H1 (cell line): ENCODE results near the gene SNX30. TPM values are rescaled to one million over a fixed set of nuclear protein-coding genes. Genes with fewer than 3 reads are reported as not detected.

Source experiments
- CTCF ChIA-PET: fragments of 300-600 bp; sonication (Branson Sonifier 250); formaldehyde crosslinking; loops from one replicate; lab custom pipeline; 2021; ENCODE audit not compliant: partially characterized antibody; lab: Charles Lee
- POLR2A ChIA-PET: fragments of 300-600 bp; sonication (Branson Sonifier 250); formaldehyde crosslinking; loops from one replicate; lab custom pipeline; 2021; ENCODE audit warnings: inconsistent platforms; ENCODE audit not compliant: partially characterized antibody; lab: Charles Lee
- DNase-seq, 2 experiments: peaks; one replicate each; pipeline versions ENCODE4 v3.0.0 to v3.0.0-alpha.2; 2010 to 2022; ENCODE audit warnings: low spot score in 2 of 2, low read depth in 1 of 2, mixed read lengths in 1 of 2
- FAIRE-seq: peaks from 2 replicates; lab custom pipeline; 2011; peaks lifted over from hg19 to GRCh38; lab: Jason Lieb, UNC
- H2AFZ ChIP-seq: 2 replicates; pipeline ENCODE4 v1.8.1; 2012; ENCODE audit warnings: low read length, inconsistent platforms
- H2AK5ac ChIP-seq: 2 replicates; pipeline ENCODE4 v1.6.1; 2013; ENCODE audit warnings: low read depth, low read length
- H2BK120ac ChIP-seq: replicated peaks from 2 replicates; pipeline ENCODE3; 2013; ENCODE audit warnings: low read depth, low read length, inconsistent platforms
- H2BK12ac ChIP-seq: 2 replicates; pipeline ENCODE4 v1.6.1; 2013; ENCODE audit warnings: low read depth, low read length
- H2BK15ac ChIP-seq: 2 replicates; pipeline ENCODE4 v1.6.1; 2013; ENCODE audit warnings: low read length
- H2BK20ac ChIP-seq: 2 replicates; pipeline ENCODE4 v1.6.1; 2013; ENCODE audit warnings: low read length
- H2BK5ac ChIP-seq: 2 replicates; pipeline ENCODE4 v1.6.1; 2013; ENCODE audit warnings: low read depth, low read length
- H3K14ac ChIP-seq: 2 replicates; pipeline ENCODE4 v1.6.1; 2013; ENCODE audit warnings: inconsistent platforms; ENCODE audit not compliant: insufficient read length
- H3K18ac ChIP-seq: 2 replicates; pipeline ENCODE4 v1.6.1; 2013; ENCODE audit warnings: low read length; ENCODE audit errors: extremely low read depth
- H3K23ac ChIP-seq: 2 replicates; pipeline ENCODE4 v1.6.1; 2013; ENCODE audit warnings: inconsistent platforms; ENCODE audit not compliant: insufficient read length
- H3K23me2 ChIP-seq: 2 replicates; pipeline ENCODE4 v1.6.1; 2013; ENCODE audit warnings: low read depth, low read length
- H3K27ac ChIP-seq: 2 replicates; pipeline ENCODE4 v1.6.1; 2011; ENCODE audit warnings: low read depth, low read length, inconsistent platforms
- H3K27me3 ChIP-seq, 4 experiments: replicated peaks in 1 of 4; 1 replicate in 1 of 4; 2 replicates in 3 of 4; pipeline versions ENCODE4 v1.6.1 to v1.8.1; 2011 to 2013; ENCODE audit warnings: low read length in 3 of 4, mild to moderate bottlenecking in 3 of 4, inconsistent platforms in 2 of 4, mixed read lengths in 2 of 4, moderate library complexity in 1 of 4; ENCODE audit not compliant: control insufficient read depth in 3 of 4, insufficient read depth in 3 of 4; ENCODE audit errors: extremely low read depth in 1 of 4
- H3K36me3 ChIP-seq, 4 experiments: 2 replicates each; pipeline versions ENCODE4 v1.6.1 to v1.8.1; 2011 to 2013; ENCODE audit warnings: mild to moderate bottlenecking in 4 of 4, low read length in 3 of 4, moderate library complexity in 2 of 4, control low read depth in 1 of 4, inconsistent platforms in 1 of 4; ENCODE audit not compliant: insufficient read depth in 4 of 4, control insufficient read depth in 2 of 4
- H3K4ac ChIP-seq: replicated peaks from 2 replicates; pipeline ENCODE3; 2013; ENCODE audit warnings: low read length, low read depth, mixed read lengths, inconsistent platforms; ENCODE audit not compliant: insufficient read length
- H3K4me1 ChIP-seq, 4 experiments: replicated peaks in 1 of 4; 1 replicate in 1 of 4; 2 replicates in 3 of 4; pipeline versions ENCODE4 v1.6.1 to v1.8.1; 2011 to 2013; ENCODE audit warnings: low read length in 3 of 4, inconsistent platforms in 2 of 4, mixed read lengths in 1 of 4; ENCODE audit not compliant: insufficient read depth in 4 of 4, control insufficient read depth in 3 of 4
- H3K4me2 ChIP-seq, 2 experiments: 2 replicates each; pipeline versions ENCODE4 v1.6.1 to v1.8.1; 2011 to 2013; ENCODE audit warnings: low read depth in 2 of 2, low read length in 2 of 2, control low read depth in 1 of 2, inconsistent platforms in 1 of 2, mild to moderate bottlenecking in 1 of 2; ENCODE audit not compliant: insufficient read depth in 1 of 2
- H3K4me3 ChIP-seq, 4 experiments: fragments of 200-600, 300-600 bp in 1 of 4; sonication (generic), shearing (Covaris generic), sonication (Bioruptor Twin) in 1 of 4; 2 replicates each; pipeline versions ENCODE4 v1.5.1 to v1.8.1; 2011 to 2016; ENCODE audit warnings: low read length in 4 of 4, low read depth in 3 of 4, control low read depth in 2 of 4, inconsistent platforms in 2 of 4, mild to moderate bottlenecking in 2 of 4, mixed read lengths in 1 of 4, moderate library complexity in 1 of 4; ENCODE audit not compliant: insufficient read depth in 2 of 4; ENCODE audit errors: extremely low read depth in 1 of 4
- H3K56ac ChIP-seq: replicated peaks from 2 replicates; pipeline ENCODE3; 2013; ENCODE audit warnings: low read depth, mild to moderate bottlenecking, mixed read lengths, low read length, inconsistent platforms; ENCODE audit not compliant: insufficient read length
- H3K79me1 ChIP-seq: 2 replicates; pipeline ENCODE4 v1.6.1; 2013; ENCODE audit warnings: low read depth, low read length, control low read depth
- H3K79me2 ChIP-seq, 2 experiments: 2 replicates each; pipeline versions ENCODE4 v1.6.1 to v1.8.1; 2012 to 2013; ENCODE audit warnings: low read length in 2 of 2, mild to moderate bottlenecking in 2 of 2, inconsistent platforms in 1 of 2; ENCODE audit not compliant: insufficient read depth in 2 of 2, control insufficient read depth in 1 of 2
- H3K9ac ChIP-seq, 4 experiments: replicated peaks in 1 of 4; 1 replicate in 1 of 4; 2 replicates in 3 of 4; pipeline versions ENCODE4 v1.6.1 to v1.8.1; 2011 to 2013; ENCODE audit warnings: low read depth in 3 of 4, low read length in 3 of 4, control low read depth in 2 of 4, mild to moderate bottlenecking in 2 of 4, moderate library complexity in 2 of 4, inconsistent platforms in 1 of 4; ENCODE audit errors: extremely low read depth in 1 of 4
- H3K9me3 ChIP-seq, 2 experiments: 2 replicates each; pipeline versions ENCODE4 v1.6.1 to v1.8.1; 2012 to 2013; ENCODE audit warnings: mild to moderate bottlenecking in 2 of 2, moderate library complexity in 2 of 2, control low read depth in 1 of 2, inconsistent platforms in 1 of 2, low read depth in 1 of 2, low read length in 1 of 2, mixed read lengths in 1 of 2; ENCODE audit not compliant: insufficient read depth in 2 of 2
- H4K20me1 ChIP-seq, 2 experiments: replicated peaks in 1 of 2; 2 replicates each; pipeline versions ENCODE3 to v1.8.1; 2011 to 2013; ENCODE audit warnings: inconsistent platforms in 2 of 2, low read length in 2 of 2, mild to moderate bottlenecking in 1 of 2; ENCODE audit not compliant: insufficient read depth in 2 of 2, control insufficient read depth in 1 of 2
- H4K5ac ChIP-seq: 2 replicates; pipeline ENCODE4 v1.6.1; 2013; ENCODE audit warnings: low read length, low read depth, mixed read lengths, inconsistent platforms; ENCODE audit not compliant: insufficient read length
- H4K8ac ChIP-seq: 2 replicates; pipeline ENCODE4 v1.8.0; 2013; ENCODE audit warnings: mild to moderate bottlenecking, moderate library complexity, low read length, inconsistent platforms; ENCODE audit not compliant: insufficient read depth; ENCODE audit errors: extremely low read depth
- H4K91ac ChIP-seq: replicated peaks from 2 replicates; pipeline ENCODE3; 2013; ENCODE audit warnings: low read length, mixed read lengths, inconsistent platforms; ENCODE audit not compliant: insufficient read length
- CHD1 ChIP-seq: IDR thresholded peaks from 2 replicates; pipeline ENCODE4 v1.6.1; 2012; ENCODE audit warnings: low read depth, low read length, improper control_type of control experiment
- EGR1 ChIP-seq: IDR thresholded peaks from 2 replicates; pipeline ENCODE4 v1.6.1; 2011; ENCODE audit warnings: low read depth, low read length, borderline replicate concordance
- EP300 ChIP-seq, 2 experiments: IDR thresholded peaks; 1 replicate in 1 of 2; 2 replicates in 1 of 2; pipeline ENCODE4 v1.6.1; 2011 to 2012; ENCODE audit warnings: low read depth in 2 of 2, low read length in 2 of 2, mild to moderate bottlenecking in 2 of 2, borderline replicate concordance in 1 of 2, inconsistent platforms in 1 of 2, moderate library complexity in 1 of 2
- MAFK ChIP-seq: IDR thresholded peaks from 2 replicates; pipeline ENCODE4 v1.6.1; 2012; ENCODE audit warnings: low read depth, mild to moderate bottlenecking, improper control_type of control experiment, low read length
- POLR2A ChIP-seq, 2 experiments: IDR thresholded peaks; 1 replicate in 1 of 2; 2 replicates in 1 of 2; pipeline ENCODE4 v1.6.1; 2011; ENCODE audit warnings: low read depth in 2 of 2, low read length in 2 of 2, mild to moderate bottlenecking in 2 of 2; ENCODE audit errors: control extremely low read depth in 1 of 2
- POLR2AphosphoS5 ChIP-seq: IDR thresholded peaks from 2 replicates; pipeline ENCODE4 v1.6.1; 2011; ENCODE audit warnings: low read depth, low read length
- SP2 ChIP-seq: IDR thresholded peaks from 2 replicates; pipeline ENCODE4 v1.6.1; 2012; ENCODE audit warnings: mild to moderate bottlenecking, low read length, inconsistent platforms
- SUZ12 ChIP-seq: fragments of 200-600 bp; sonication (generic); IDR thresholded peaks from 2 replicates; pipeline ENCODE4 v1.6.1; 2012; ENCODE audit warnings: mild to moderate bottlenecking, inconsistent platforms, low read length, moderate library complexity, mixed read lengths
- TAF1 ChIP-seq: IDR thresholded peaks from 2 replicates; pipeline ENCODE4 v1.6.1; 2011; ENCODE audit warnings: mild to moderate bottlenecking, low read depth, low read length
- WGBS, 2 experiments: shearing (Covaris generic) in 1 of 2; methylation state at CpG; one replicate each; pipeline versions ENCODE4 v1.1.6 to v1.1.7; 2013 to 2015; ENCODE audit warnings: low lambda C conversion rate in 2 of 2, mixed read lengths in 2 of 2, inconsistent platforms in 1 of 2, low coverage in 1 of 2, missing lambda C conversion rate in 1 of 2; ENCODE audit not compliant: insufficient replicate concordance in 2 of 2, insufficient coverage in 1 of 2, insufficient read length in 1 of 2; ENCODE audit errors: extremely low coverage in 1 of 2, missing lambda C conversion rate in 1 of 2; 5-methylcytosine and 5-hydroxymethylcytosine counted together
- polyA plus RNA-seq, 7 experiments: library from polyadenylated mRNA; depleted of rRNA in 3 of 7; stranded (reverse) in 5 of 7; unstranded in 2 of 7; fragments of >200 nt in 5 of 7; fragments of 200-250 nt in 2 of 7; gene quantifications; 1 replicate in 5 of 7; 2 replicates in 1 of 7; 4 replicates in 1 of 7; pipeline versions ENCODE4 v1.2.1 to v1.2.3, GENCODE V29; 2011 to 2013; ENCODE audit warnings: missing spikeins in 2 of 7, mixed read lengths in 2 of 7
- total RNA-seq: library from RNA; stranded (reverse); fragmentation: NEBNext Ultra II Directional; extraction: Animal tissue kit (Norgen Biotek cat#: 25700); gene quantifications from 2 replicates; pipeline ENCODE4 v1.2.1, GENCODE V29; 2021
- TF ChIP-seq, protein P1 (sequence below): IDR thresholded peaks from 2 replicates; pipeline ENCODE4 v1.6.1; 2012; ENCODE audit warnings: inconsistent platforms
- TF ChIP-seq, protein P2 (sequence below): IDR thresholded peaks from 2 replicates; pipeline ENCODE4 v1.6.1; 2011; ENCODE audit warnings: low read depth, mild to moderate bottlenecking, low read length; ENCODE audit not compliant: insufficient read depth

Gene SNX30
- total and polyA plus RNA-seq, 2 of the 8 experiments (the other 6 are each of a cell fraction or from before 2014, with no cell fraction given) = 4.0 to 12.2 TPM

DNA sequence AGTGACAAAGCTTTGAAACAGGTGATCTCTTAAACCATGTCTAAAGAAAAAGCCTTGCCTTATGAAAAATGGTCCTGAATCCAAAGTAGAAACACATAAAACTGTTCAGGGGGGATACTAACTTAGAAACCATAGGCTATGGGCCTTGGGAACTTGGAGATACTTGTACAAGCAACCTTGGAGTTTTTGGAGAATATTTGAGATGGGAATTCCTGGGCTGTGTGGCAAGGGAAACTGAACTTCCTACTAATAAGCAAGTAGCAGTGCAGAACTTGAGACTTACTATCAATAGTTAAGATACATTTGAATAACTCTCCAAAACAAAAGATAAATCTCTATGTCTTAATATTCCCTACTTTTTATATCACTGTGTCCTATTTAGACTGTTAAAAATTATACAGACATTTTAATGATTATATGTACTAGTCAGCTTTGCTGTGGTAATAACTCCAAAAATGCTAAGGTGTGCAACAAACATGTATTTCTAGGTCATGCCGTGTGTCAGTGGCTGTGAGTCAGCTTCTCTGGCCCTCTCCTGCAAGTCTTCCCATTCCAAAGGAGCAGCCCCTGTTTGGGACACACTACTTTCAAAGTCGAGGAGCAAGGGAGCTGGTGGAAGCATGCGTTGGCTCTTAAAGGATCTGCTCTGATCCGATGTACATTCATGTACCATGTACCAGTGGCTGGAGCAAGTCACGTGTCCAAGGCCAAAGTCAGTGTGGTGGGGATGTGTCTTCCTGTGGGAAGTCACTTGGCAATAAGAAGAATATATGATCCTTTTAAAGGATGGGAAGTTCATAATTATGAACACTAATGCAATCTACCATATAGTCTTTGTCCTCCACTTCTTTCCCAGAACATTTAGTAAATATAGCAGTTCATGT is 39.6 kb downstream of the SNX30 start:
- Histone ChIP-seq H3K9ac (no peak overlapping the region), H3K27me3 (no peaks in the 10 kb centered on the region), H2BK15ac (no peak overlapping the region), H2BK120ac (no peak overlapping the region), H3K9me3 (no peaks in the 10 kb centered on the region), H3K79me2 (no peaks in the 10 kb centered on the region; a peak in 1 of 4 replicates), H3K36me3 (no peaks in the 10 kb centered on the region), H3K27ac (no peak overlapping the region), H3K14ac (no peak overlapping the region), H4K5ac (no peak overlapping the region), H2BK12ac (no peak overlapping the region), H3K79me1 (no peaks in the 10 kb centered on the region; the same call in 1 of the 2 replicates), H3K4me2 (no peak overlapping the region), H2AFZ (no peak overlapping the region), H3K4me1 (no peaks in the 10 kb centered on the region), H2BK5ac (no peak overlapping the region), H3K56ac (no peak overlapping the region), H3K4me3 (no peak overlapping the region), H4K8ac (no peak overlapping the region), H3K23ac (no peak overlapping the region), H3K18ac (no peak overlapping the region), H4K20me1 (peaks cover 0 to 1% of the 10 kb centered on the region in 2 experiments), H4K91ac (no peak overlapping the region), H3K23me2 (no peaks in the 10 kb centered on the region), H3K4ac (no peak overlapping the region), H2AK5ac (no peak overlapping the region), H2BK20ac (no peak overlapping the region)
- FAIRE-seq (no peak), DNase-seq (no peak)
- 93% methylated on average over 5 of the region's 5 CpGs; no CpG with 5 or more reads in 1 of the 2 experiments for WGBS, 2 experiments
- ChIA-PET CTCF (interaction anchor here (0.8 to 1.5 kb wide), 5 partner anchors 72 to 306 kb away, joined by 3 to 7 read pairs (median 3); partner anchors contain the start of gene INIP), POLR2A (no interaction called here)
- TF ChIP-seq TAF1 (no peak), POLR2A (IDR thresholded peaks at IDR 0.05; ENCODE audit: control extremely low read depth in 1 of 2, low read depth in 2 of 2, low read length in 2 of 2) (no peak), EP300 (IDR thresholded peaks at IDR 0.05; ENCODE audit: borderline replicate concordance in 1 of 2, low read depth in 2 of 2, low read length in 2 of 2) (no peak), CHD1 (no peak), EGR1 (no peak), POLR2AphosphoS5 (no peak), MAFK (no peak), SUZ12 (no peak), SP2 (no peak)
- TF ChIP-seq, protein P1, sequence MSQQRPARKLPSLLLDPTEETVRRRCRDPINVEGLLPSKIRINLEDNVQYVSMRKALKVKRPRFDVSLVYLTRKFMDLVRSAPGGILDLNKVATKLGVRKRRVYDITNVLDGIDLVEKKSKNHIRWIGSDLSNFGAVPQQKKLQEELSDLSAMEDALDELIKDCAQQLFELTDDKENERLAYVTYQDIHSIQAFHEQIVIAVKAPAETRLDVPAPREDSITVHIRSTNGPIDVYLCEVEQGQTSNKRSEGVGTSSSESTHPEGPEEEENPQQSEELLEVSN = no peak
- TF ChIP-seq, protein P2, sequence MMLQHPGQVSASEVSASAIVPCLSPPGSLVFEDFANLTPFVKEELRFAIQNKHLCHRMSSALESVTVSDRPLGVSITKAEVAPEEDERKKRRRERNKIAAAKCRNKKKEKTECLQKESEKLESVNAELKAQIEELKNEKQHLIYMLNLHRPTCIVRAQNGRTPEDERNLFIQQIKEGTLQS = no peak
